ENCODE results near the gene EFCAB6. TPM values are rescaled to one million over a fixed set of nuclear protein-coding genes. Genes with fewer than 3 reads are reported as not detected.

The EFCAB6 gene
- total and polyA plus RNA-seq, 2 donors (not counting 3 experiments of a cell fraction or from before 2014, with no cell fraction given) = 0.07 to 0.31 TPM

DNA sequence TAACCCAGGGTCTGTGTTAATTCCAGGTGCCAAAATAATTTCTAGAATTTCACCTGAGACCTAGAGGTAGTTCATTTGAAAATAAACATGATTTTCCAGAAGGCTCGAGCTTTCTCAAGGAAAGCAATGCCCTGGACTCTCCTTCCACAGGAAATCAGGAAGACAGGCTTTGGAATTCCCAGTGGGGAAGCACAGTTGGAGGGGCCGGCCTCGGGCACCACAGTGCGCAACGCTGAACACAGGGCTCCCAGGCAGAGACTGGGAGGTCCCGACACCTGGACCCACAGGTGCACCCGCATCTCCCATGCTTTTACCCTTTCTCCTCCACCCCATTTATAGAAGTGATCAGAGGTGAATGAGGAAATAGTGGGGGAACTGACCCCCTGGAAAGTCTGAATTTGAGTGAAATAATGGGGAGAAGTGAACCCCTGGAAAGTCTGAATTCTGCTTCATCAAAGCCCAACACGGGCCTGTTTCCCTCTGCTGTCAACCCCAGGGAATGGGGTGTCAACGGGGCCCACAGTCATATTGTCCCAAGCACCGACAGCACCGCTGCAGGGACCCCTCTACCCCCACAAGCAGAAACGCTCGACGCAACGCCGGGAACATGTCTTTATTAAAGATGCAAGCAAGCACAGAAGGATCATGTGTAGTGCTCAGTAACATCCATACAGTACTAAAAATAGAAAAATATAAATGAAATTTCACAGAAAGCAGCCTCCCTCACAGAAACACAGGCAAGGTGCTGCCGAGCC lies 12.0 kb upstream of the EFCAB6 start:
- no peaks in the 10 kb centered on the region for H3K27me3 ChIP-seq (ENCODE audit: control insufficient read depth in 2 of 2, insufficient read depth in 2 of 2, low read length in 2 of 2)
- no peak overlapping the region for H2AFZ ChIP-seq (ENCODE audit: low read depth, low read length)
- dilution Hi-C loops (cut with MboI; ENCODE audit: extremely low pct_ligation_motif_present, low sequenced_read_pairs) (no loop called here), intact Hi-C loops (cut with micrococcal nuclease) (no loop called here)
- H3K36me3 ChIP-seq (ENCODE audit: control insufficient read depth in 2 of 2, extremely low read depth in 1 of 2, insufficient read depth in 2 of 2, low read length in 2 of 2) = no peaks in the 10 kb centered on the region
- ChIA-PET POLR2A (no interaction called here), CTCF (no interaction called here)
- H3K9me3 ChIP-seq (replicated peaks; ENCODE audit: control insufficient read depth, insufficient read depth, low read length) = no peaks in the 10 kb centered on the region
- no TSS peak for BruUV-seq (replicated peaks)
- no peak overlapping the region for H3K4me2 ChIP-seq (ENCODE audit: insufficient read depth, low read length)
- H3K9me1 ChIP-seq (replicated peaks; ENCODE audit: control insufficient read depth, extremely low read depth, insufficient read depth, low read length) = no peaks in the 10 kb centered on the region
- H3K4me1 ChIP-seq (ENCODE audit: control insufficient read depth, extremely low read depth, insufficient read depth, low read length) = no peaks in the 10 kb centered on the region
- TF ChIP-seq POLR2AphosphoS5 (IDR thresholded peaks at IDR 0.05; ENCODE audit: insufficient read depth, low read depth, low read length) (no peak), EZH2 (IDR thresholded peaks at IDR 0.05; ENCODE audit: borderline replicate concordance, low read depth, low read length, severe bottlenecking) (no peak), GATA2 (IDR thresholded peaks at IDR 0.05; ENCODE audit: insufficient read depth, insufficient read length, low read depth, low read length) (no peak), POLR2A (IDR thresholded peaks at IDR 0.05; ENCODE audit: low read depth, low read length) (no peak), MYC (IDR thresholded peaks at IDR 0.05; ENCODE audit: low read depth, low read length) (no peak), JUN (IDR thresholded peaks at IDR 0.05; ENCODE audit: borderline replicate concordance, insufficient read depth, insufficient read length, low read depth) (no peak), FOS (IDR thresholded peaks at IDR 0.05; ENCODE audit: borderline replicate concordance, insufficient read depth, low read length) (no peak)
- TF ChIP-seq, protein P1, sequence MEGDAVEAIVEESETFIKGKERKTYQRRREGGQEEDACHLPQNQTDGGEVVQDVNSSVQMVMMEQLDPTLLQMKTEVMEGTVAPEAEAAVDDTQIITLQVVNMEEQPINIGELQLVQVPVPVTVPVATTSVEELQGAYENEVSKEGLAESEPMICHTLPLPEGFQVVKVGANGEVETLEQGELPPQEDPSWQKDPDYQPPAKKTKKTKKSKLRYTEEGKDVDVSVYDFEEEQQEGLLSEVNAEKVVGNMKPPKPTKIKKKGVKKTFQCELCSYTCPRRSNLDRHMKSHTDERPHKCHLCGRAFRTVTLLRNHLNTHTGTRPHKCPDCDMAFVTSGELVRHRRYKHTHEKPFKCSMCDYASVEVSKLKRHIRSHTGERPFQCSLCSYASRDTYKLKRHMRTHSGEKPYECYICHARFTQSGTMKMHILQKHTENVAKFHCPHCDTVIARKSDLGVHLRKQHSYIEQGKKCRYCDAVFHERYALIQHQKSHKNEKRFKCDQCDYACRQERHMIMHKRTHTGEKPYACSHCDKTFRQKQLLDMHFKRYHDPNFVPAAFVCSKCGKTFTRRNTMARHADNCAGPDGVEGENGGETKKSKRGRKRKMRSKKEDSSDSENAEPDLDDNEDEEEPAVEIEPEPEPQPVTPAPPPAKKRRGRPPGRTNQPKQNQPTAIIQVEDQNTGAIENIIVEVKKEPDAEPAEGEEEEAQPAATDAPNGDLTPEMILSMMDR (IDR thresholded peaks at IDR 0.05; ENCODE audit: extremely low read depth in 1 of 2, insufficient read depth in 1 of 2, low read depth in 1 of 2, low read length in 2 of 2) = no peak
- TF ChIP-seq, protein P2, sequence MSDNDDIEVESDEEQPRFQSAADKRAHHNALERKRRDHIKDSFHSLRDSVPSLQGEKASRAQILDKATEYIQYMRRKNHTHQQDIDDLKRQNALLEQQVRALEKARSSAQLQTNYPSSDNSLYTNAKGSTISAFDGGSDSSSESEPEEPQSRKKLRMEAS (IDR thresholded peaks at IDR 0.05; ENCODE audit: insufficient read depth, insufficient read length) = no peak
- no peak overlapping the region for H3K4me3 ChIP-seq (replicated peaks in 1 of 3; ENCODE audit: insufficient read depth in 1 of 3, low read depth in 1 of 3, low read length in 3 of 3)
- H4K20me1 ChIP-seq (replicated peaks; ENCODE audit: control insufficient read depth, extremely low read depth, insufficient read depth, low read length) = no peaks in the 10 kb centered on the region
- no peaks in the 10 kb centered on the region for H3K79me2 ChIP-seq (ENCODE audit: control insufficient read depth, insufficient read depth, low read length)
- no peak for DNase-seq (ENCODE audit: low read depth, low spot score)
- no peak overlapping the region for H3K27ac ChIP-seq (ENCODE audit: insufficient read depth, low read depth, low read length)
- no peak for FAIRE-seq
- H3K9ac ChIP-seq (replicated peaks; ENCODE audit: extremely low read depth, insufficient read depth, low read length) = no peak overlapping the region

Measured in endothelial cell of umbilical vein (primary cell).